COLO668 (cell line): Measurements from ENCODE around the gene SNX33.
"Not testable (repeated sequence)": the region's sequence is repeated elsewhere in the genome, so short reads cannot be mapped to it uniquely, and the experiment has no call there.

Experiments used
- DNase-seq: peaks from one replicate; lab custom pipeline; 2025; ENCODE audit not compliant: unreplicated experiment; lab: John Stamatoyannopoulos, UW

SNX33 gene

GRCh38 chr15:75697974-75698747, 50.4 kb downstream of the SNX33 start:
- DNase-seq = not testable (repeated sequence)

- DNase-seq = not testable (repeated sequence)
Measured at GRCh38 chr15:75699517-75699916, 51.8 kb downstream of the SNX33 start.

- not testable (repeated sequence) for DNase-seq
Measured at GRCh38 chr15:75699961-75700874, 52.5 kb downstream of the SNX33 start.

- not testable (repeated sequence) for DNase-seq
Measured at GRCh38 chr15:75701071-75702003, 53.6 kb downstream of the SNX33 start.

- DNase-seq = no peak
Measured at GRCh38 chr15:75702436-75702835, 54.7 kb downstream of the SNX33 start.

- DNase-seq = not testable (repeated sequence)
Measured at GRCh38 chr15:75703440-75704262, 55.9 kb downstream of the SNX33 start.

- DNase-seq = no peak
Measured at GRCh38 chr15:75704263-75704615, 56.5 kb downstream of the SNX33 start.

GRCh38 chr15:75704618-75705017, 56.9 kb downstream of the SNX33 start:
- DNase-seq = no peak

GRCh38 chr15:75705375-75705774, 57.7 kb downstream of the SNX33 start:
- DNase-seq = not testable (repeated sequence)

GRCh38 chr15:75705854-75706681, 58.4 kb downstream of the SNX33 start:
- DNase-seq = no peak

GRCh38 chr15:75706682-75706954, 58.9 kb downstream of the SNX33 start:
- DNase-seq = no peak

- not testable (repeated sequence) for DNase-seq
Measured at GRCh38 chr15:75709458-75709857, 61.7 kb downstream of the SNX33 start.

GRCh38 chr15:75710874-75711273, 63.2 kb downstream of the SNX33 start:
- not testable (repeated sequence) for DNase-seq

- DNase-seq = not testable (repeated sequence)
Measured at GRCh38 chr15:75711495-75711894, 63.8 kb downstream of the SNX33 start.
